Esophagus squamous epithelium (tissue), 4 donors: ENCODE data around the gene INAFM2.

ENCODE experiments used
- CTCF ChIP-seq, 6 experiments: fragments of 450-650 bp in 4 of 6; fragments of 200-600 bp in 2 of 6; sonication (generic) in 2 of 6; IDR thresholded peaks; one replicate each; pipeline ENCODE4 v1.5.1; 2016 to 2019; ENCODE audit warnings: antibody characterized with exemption in 6 of 6, mild to moderate bottlenecking in 4 of 6, moderate library complexity in 4 of 6
- POLR2A ChIP-seq, 4 donors: fragments of 450-650 bp; IDR thresholded peaks; one replicate each; pipeline ENCODE4 v1.6.1; 2017; ENCODE audit warnings: antibody characterized with exemption in 4 of 4, mild to moderate bottlenecking in 4 of 4, moderate library complexity in 3 of 4

DNA sequence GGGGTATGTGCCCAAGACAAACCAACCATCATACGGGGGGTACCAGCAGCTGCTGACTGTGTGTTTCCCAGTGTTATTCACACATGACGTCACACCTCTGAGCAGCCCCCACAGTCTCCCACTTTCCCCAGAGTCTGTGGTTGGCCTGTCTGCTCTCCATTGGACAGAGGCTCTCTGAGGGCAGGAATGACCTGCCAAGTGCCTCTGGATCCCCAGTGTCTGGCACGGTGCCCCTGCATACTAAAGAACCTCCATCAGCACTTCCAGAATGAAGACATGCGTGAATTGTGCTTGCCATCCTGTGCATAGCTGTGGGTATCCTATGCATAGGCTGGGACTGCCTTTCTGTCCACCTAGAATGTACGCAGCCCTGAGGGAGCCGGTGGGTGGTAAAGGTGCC, 20.7 kb downstream of the INAFM2 start:
- no peak for TF ChIP-seq CTCF (IDR thresholded peaks at IDR 0.05)
- no peak for TF ChIP-seq POLR2A (IDR thresholded peaks at IDR 0.05)
